IMR-90 (cell line): Measurements from ENCODE around the gene TNPO1.

Experiments
- CEBPB ChIP-seq: IDR thresholded peaks from 2 replicates; pipeline ENCODE4 v1.6.1; 2012; ENCODE audit warnings: low read depth, low read length, improper control_type of control experiment
- FOS ChIP-seq: fragments of 150-350 bp; IDR thresholded peaks from 2 replicates; pipeline ENCODE4 v1.6.1; 2016; ENCODE audit warnings: low read depth, low read length
- POLR2A ChIP-seq: IDR thresholded peaks from 2 replicates; pipeline ENCODE4 v1.6.1; 2012; ENCODE audit warnings: mild to moderate bottlenecking, low read depth, low read length
- RAD21 ChIP-seq: IDR thresholded peaks from 2 replicates; pipeline ENCODE4 v1.6.1; 2012; ENCODE audit warnings: low read length, improper control_type of control experiment
- SMC3 ChIP-seq: fragments of 150-350 bp; IDR thresholded peaks from 2 replicates; pipeline ENCODE4 v1.6.1; 2016; ENCODE audit warnings: low read depth, mild to moderate bottlenecking, antibody characterized with exemption, low read length, moderate library complexity
- USF2 ChIP-seq: fragments of 150-350 bp; IDR thresholded peaks from 2 replicates; pipeline ENCODE4 v1.6.1; 2017; ENCODE audit warnings: mild to moderate bottlenecking, antibody characterized with exemption, low read length, low read depth
- TF ChIP-seq, protein P1 (sequence below): conservative IDR thresholded peaks from 2 replicates; pipeline ENCODE4 v1.5.1; 2012; ENCODE audit warnings: mild to moderate bottlenecking, low read depth, low read length, improper control_type of control experiment

DNA sequence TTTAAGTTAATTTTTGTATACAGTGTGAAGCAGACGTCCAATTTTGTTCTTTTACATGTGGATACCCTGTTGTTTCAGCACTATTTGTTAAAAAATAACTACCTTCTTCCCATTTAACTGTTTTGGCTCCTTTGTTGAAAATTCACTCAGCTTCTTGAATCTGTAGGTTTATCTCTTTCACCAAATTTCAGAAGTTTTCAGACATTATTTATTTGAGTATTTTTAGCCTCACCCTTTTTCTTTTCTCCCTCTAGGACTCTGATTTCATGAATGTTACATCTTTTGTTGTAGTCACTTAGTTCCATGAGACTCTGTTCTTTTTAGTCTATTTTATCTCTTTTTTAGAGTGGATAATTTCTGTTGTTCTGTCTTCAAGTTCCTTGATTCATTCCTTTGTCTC is 4.6 kb upstream of the TNPO1 start:
- no peak for TF ChIP-seq USF2
- TF ChIP-seq, protein P1, sequence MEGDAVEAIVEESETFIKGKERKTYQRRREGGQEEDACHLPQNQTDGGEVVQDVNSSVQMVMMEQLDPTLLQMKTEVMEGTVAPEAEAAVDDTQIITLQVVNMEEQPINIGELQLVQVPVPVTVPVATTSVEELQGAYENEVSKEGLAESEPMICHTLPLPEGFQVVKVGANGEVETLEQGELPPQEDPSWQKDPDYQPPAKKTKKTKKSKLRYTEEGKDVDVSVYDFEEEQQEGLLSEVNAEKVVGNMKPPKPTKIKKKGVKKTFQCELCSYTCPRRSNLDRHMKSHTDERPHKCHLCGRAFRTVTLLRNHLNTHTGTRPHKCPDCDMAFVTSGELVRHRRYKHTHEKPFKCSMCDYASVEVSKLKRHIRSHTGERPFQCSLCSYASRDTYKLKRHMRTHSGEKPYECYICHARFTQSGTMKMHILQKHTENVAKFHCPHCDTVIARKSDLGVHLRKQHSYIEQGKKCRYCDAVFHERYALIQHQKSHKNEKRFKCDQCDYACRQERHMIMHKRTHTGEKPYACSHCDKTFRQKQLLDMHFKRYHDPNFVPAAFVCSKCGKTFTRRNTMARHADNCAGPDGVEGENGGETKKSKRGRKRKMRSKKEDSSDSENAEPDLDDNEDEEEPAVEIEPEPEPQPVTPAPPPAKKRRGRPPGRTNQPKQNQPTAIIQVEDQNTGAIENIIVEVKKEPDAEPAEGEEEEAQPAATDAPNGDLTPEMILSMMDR: no peak
- no peak for TF ChIP-seq SMC3
- no peak for TF ChIP-seq FOS
- TF ChIP-seq CEBPB: no peak
- no peak for TF ChIP-seq RAD21
- TF ChIP-seq POLR2A: no peak
